GM12801 (cell line): ENCODE measurements around the gene PTRH2.

Experiments
- TF ChIP-seq, protein P1 (sequence below): IDR thresholded peaks from one replicate; pipeline ENCODE4 v1.5.1; 2011; ENCODE audit warnings: control low read depth; ENCODE audit not compliant: insufficient read length; ENCODE audit errors: extremely low read depth

PTRH2 gene

DNA sequence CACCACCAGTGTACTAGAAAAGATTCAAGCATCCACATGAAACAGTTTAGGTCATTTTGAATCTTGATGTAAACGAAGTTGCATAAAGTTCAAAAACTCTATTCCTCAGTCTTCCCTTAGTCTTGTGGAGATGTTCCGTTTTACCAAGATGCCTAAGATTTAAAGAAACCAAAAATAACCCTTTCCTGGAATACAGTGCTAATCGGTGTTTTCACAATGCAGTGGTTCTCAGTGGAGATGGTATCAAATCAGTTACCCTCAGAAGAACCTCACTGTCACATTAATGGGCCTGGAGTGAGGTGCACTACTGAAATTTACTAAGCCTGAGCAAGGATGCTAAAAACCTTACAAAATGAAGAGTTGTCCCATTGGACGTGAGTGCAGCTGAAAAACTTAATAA lies 9.1 kb downstream of the PTRH2 start:
- TF ChIP-seq, protein P1, sequence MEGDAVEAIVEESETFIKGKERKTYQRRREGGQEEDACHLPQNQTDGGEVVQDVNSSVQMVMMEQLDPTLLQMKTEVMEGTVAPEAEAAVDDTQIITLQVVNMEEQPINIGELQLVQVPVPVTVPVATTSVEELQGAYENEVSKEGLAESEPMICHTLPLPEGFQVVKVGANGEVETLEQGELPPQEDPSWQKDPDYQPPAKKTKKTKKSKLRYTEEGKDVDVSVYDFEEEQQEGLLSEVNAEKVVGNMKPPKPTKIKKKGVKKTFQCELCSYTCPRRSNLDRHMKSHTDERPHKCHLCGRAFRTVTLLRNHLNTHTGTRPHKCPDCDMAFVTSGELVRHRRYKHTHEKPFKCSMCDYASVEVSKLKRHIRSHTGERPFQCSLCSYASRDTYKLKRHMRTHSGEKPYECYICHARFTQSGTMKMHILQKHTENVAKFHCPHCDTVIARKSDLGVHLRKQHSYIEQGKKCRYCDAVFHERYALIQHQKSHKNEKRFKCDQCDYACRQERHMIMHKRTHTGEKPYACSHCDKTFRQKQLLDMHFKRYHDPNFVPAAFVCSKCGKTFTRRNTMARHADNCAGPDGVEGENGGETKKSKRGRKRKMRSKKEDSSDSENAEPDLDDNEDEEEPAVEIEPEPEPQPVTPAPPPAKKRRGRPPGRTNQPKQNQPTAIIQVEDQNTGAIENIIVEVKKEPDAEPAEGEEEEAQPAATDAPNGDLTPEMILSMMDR = no peak

GRCh38 chr17:59696682-59697277 lies 10.4 kb downstream of the PTRH2 start:
- TF ChIP-seq, protein P1 = no peak

DNA sequence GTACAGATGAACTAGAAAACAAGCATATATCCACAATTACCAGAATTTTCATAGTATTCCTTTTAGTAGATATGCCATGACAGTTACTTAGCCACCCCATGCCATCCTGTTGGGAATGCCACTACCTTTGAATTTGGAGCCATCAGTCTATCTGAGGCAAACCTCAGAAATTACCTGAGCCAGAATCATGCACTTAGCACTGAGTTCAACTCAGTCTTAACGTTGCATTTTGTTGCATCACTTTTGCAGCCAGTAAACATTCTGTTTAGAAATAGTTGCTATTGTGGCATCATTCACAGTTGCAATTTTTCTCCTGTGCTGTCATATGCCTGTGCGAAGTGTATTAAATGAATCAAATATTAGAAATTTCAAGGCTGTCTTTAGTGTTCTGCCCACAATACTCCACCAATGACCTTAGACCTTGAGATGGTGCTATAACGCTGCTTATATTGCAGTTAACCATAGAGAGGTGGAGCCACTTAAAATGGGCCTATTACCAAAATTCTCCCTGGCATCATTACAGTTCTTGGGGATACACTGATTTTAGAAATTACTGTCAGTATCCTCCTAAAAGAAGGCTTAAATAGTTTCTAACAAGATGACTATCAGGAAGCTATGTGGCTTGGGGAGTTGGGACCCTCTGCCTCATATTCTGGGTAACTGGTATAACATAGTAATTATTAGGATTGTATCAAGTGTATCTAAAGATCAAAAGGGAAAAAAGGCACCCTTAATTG lies 11.1 kb downstream of the PTRH2 start:
- TF ChIP-seq, protein P1 = no peak

DNA sequence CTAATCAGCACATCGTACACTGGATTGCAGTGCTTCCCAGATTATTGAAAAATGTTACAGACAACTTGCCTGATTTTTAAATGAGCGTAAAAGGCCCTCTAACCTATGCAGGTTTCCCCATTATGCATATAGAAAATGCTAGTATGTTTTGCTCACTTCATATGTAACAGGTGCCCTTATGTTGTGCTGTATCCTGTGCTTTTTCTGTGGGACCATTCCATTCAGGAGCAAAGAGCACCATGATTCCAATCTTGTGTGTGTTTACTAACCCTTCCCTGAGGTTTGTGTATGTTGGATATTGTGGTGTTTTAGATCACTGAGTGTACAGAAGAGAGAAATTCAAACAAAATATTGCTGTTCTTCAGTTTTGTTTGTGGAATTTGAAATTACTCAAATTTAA lies 12.9 kb downstream of the PTRH2 start:
- TF ChIP-seq, protein P1 = no peak

- TF ChIP-seq, protein P1 = no peak
Observed at GRCh38 chr17:59693582-59693981, 13.6 kb downstream of the PTRH2 start.

DNA sequence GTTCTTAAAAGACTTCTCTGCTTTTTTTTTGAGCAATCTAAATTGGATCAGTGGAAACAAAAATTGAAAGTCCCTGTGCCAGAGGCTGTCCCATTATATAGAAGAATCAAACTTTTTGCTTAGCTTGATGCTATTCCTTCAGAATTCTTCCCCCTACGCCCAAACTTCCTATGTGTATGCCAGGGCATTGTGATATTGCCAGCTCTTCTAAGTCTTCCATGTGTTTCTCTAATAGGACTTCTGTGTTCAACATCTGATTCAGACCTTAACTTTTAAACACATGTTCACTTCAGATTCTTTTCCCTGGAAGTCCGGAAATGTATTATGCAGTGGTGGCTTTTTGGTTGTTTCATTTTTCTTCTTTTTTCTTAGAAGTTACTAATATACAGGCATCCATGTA lies 18.7 kb downstream of the PTRH2 start:
- TF ChIP-seq, protein P1 = no peak

- TF ChIP-seq, protein P1 = no peak
Observed at GRCh38 chr17:59688008-59688407, 19.2 kb downstream of the PTRH2 start.
